H1 (cell line): ENCODE data around the gene TLE1. TPM values are rescaled to one million over a fixed set of nuclear protein-coding genes. Genes with fewer than 3 reads are reported as not detected.

Experiments used
- BACH1 ChIP-seq: IDR thresholded peaks from 2 replicates; pipeline ENCODE4 v1.6.1; 2012; ENCODE audit warnings: low read length, improper control_type of control experiment
- JUND ChIP-seq: IDR thresholded peaks from 2 replicates; pipeline ENCODE4 v1.6.1; 2011; ENCODE audit warnings: mild to moderate bottlenecking, improper control_type of control experiment, low read length
- KDM5A ChIP-seq: fragments of 200-600 bp; IDR thresholded peaks from 2 replicates; pipeline ENCODE4 v1.7.1; 2012; ENCODE audit warnings: mild to moderate bottlenecking, low read length, inconsistent platforms, mixed read lengths
- MAFK ChIP-seq: IDR thresholded peaks from 2 replicates; pipeline ENCODE4 v1.6.1; 2012; ENCODE audit warnings: low read depth, mild to moderate bottlenecking, improper control_type of control experiment, low read length
- RAD21 ChIP-seq, 2 experiments: IDR thresholded peaks in 1 of 2; conservative IDR thresholded peaks in 1 of 2; 2 replicates each; pipeline ENCODE4 v1.6.1; 2011; ENCODE audit warnings: low read depth in 2 of 2, low read length in 2 of 2, improper control_type of control experiment in 1 of 2, inconsistent platforms in 1 of 2, mild to moderate bottlenecking in 1 of 2, moderate library complexity in 1 of 2
- RXRA ChIP-seq: IDR thresholded peaks from 2 replicates; pipeline ENCODE4 v1.6.1; 2011; ENCODE audit warnings: low read depth, mild to moderate bottlenecking, low read length, moderate library complexity; ENCODE audit not compliant: insufficient read depth
- SAP30 ChIP-seq: fragments of 300-600 bp; sonication (generic); IDR thresholded peaks from 2 replicates; pipeline ENCODE4 v1.7.1; 2012; ENCODE audit warnings: low read length, moderate library complexity, mild to moderate bottlenecking, inconsistent platforms; ENCODE audit not compliant: insufficient read depth, insufficient replicate concordance
- YY1 ChIP-seq: IDR thresholded peaks from 2 replicates; pipeline ENCODE4 v1.6.1; 2011; ENCODE audit warnings: low read depth, mild to moderate bottlenecking, low read length
- polyA plus RNA-seq, 7 experiments: library from polyadenylated mRNA; depleted of rRNA in 3 of 7; stranded (reverse) in 5 of 7; unstranded in 2 of 7; fragments of >200 nt in 5 of 7; fragments of 200-250 nt in 2 of 7; gene quantifications; 1 replicate in 5 of 7; 2 replicates in 1 of 7; 4 replicates in 1 of 7; pipeline versions ENCODE4 v1.2.1 to v1.2.3, GENCODE V29; 2011 to 2013; ENCODE audit warnings: missing spikeins in 2 of 7, mixed read lengths in 2 of 7
- total RNA-seq: library from RNA; stranded (reverse); fragmentation: NEBNext Ultra II Directional; extraction: Animal tissue kit (Norgen Biotek cat#: 25700); gene quantifications from 2 replicates; pipeline ENCODE4 v1.2.1, GENCODE V29; 2021

The TLE1 gene
- total and polyA plus RNA-seq, 2 of the 8 experiments (the other 6 are each of a cell fraction or from before 2014, with no cell fraction given) = 81.8 to 91.6 TPM

DNA sequence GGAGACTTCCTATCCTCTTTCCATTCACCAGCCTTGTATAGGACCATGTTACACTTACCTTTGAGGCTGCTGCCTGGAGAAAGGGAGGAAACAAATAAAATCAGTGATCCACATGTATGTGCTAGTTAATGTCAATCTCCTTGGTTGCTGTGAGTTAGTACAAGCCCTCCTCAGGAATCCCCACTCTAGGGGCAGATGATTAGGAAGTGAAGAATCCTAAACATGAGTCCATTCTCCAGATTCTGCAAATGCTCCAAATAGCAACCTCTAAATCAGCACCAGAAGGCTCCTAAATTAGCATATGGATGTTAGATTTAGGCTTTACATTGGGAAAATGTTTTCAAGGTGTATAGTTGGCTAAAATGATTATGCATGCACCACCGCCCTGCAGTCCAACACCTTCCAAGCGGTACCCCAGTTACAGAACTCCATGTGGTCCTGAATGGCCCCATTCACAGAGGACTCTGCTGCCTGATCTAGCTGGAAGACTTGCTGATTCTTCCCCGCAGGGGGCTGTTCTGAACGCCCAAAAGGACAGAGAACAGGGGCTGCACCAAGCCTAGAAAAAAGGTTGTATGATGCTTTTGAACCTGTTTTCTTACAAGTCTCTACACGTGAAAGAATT is 123.2 kb downstream of the TLE1 start (continued):
- TF ChIP-seq BACH1 = no peak
- no peak for TF ChIP-seq MAFK
- no peak for TF ChIP-seq JUND
- TF ChIP-seq SAP30 = no peak
- no peak for TF ChIP-seq RXRA
- TF ChIP-seq RAD21 (IDR thresholded peaks at IDR 0.05 in 1 of 2, conservative IDR thresholded peaks at IDR 0.05 in 1 of 2; ENCODE audit: low read depth in 2 of 2, low read length in 2 of 2) = no peak
- TF ChIP-seq YY1 = no peak
- TF ChIP-seq KDM5A = no peak
